GM23338 (cell line): Measurements from ENCODE around the gene MIEF2. TPM values are rescaled to one million over a fixed set of nuclear protein-coding genes. Genes with fewer than 3 reads are reported as not detected.

Experiments used
- CREB1 ChIP-seq: fragments of 250-450 bp; sonication (Bioruptor Pico); IDR thresholded peaks from 2 replicates; pipeline ENCODE4 v1.5.0; 2020; ENCODE audit warnings: low read depth, mild to moderate bottlenecking, moderate library complexity
- EZH2phosphoT487 ChIP-seq: fragments of 200-600 bp; sonication (generic); IDR thresholded peaks from one replicate; pipeline ENCODE4 v1.8.1; 2018; ENCODE audit warnings: antibody characterized with exemption; ENCODE audit not compliant: unreplicated experiment
- JUNB ChIP-seq: IDR thresholded peaks from one replicate; pipeline ENCODE4 v1.6.1; 2016; ENCODE audit warnings: antibody characterized with exemption; ENCODE audit not compliant: unreplicated experiment
- NANOG ChIP-seq: IDR thresholded peaks from 2 replicates; pipeline ENCODE4 v1.6.1; 2016; ENCODE audit warnings: antibody characterized with exemption, borderline replicate concordance
- POLR2AphosphoS5 ChIP-seq: IDR thresholded peaks from 2 replicates; pipeline ENCODE4 v1.6.1; 2016; ENCODE audit warnings: antibody characterized with exemption, low read depth
- REST ChIP-seq: IDR thresholded peaks from one replicate; pipeline ENCODE4 v1.6.1; 2018; ENCODE audit warnings: antibody characterized with exemption; ENCODE audit not compliant: unreplicated experiment
- polyA plus RNA-seq: library from polyadenylated mRNA; unstranded; fragments of >200 nt; fragmentation: Nextera tagmentation; extraction: Ambion mirVana; gene quantifications from 2 replicates; pipeline ENCODE4 v1.2.1, GENCODE V29; 2016
- total RNA-seq: library from RNA; depleted of rRNA; stranded (reverse); fragments of >200 nt; shearing (Covaris generic); gene quantifications from 2 replicates; pipeline ENCODE4 v1.2.3, GENCODE V29; 2014
- TF ChIP-seq, protein P1 (sequence below): fragments of 250-450 bp; sonication (Bioruptor Pico); IDR thresholded peaks from 2 replicates; pipeline ENCODE4 v1.5.0; 2020; ENCODE audit warnings: mild to moderate bottlenecking, moderate library complexity

Gene MIEF2
- total and polyA plus RNA-seq, 2 experiments from 2014 or later = 8.2 to 26.5 TPM

DNA sequence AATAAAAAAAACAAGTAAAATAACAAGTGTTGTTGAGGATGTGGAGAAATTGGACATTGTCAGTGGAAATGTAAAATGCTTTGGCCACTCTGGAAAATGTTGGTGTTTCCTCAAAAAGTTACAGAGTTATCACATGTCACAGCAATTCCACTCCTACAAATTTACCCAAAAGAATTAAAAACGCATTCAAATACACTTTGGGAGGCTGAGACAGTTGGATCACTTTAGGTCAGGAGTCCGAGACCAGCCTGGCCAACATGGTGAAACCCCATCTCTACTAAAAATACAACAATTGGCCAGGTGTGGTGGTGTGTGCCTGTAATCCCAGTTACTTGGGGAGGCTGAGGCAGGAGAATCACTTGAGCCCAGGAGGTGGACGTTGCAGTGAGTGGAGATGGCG is 48.7 kb downstream of the MIEF2 start (continued):
- TF ChIP-seq, protein P1, sequence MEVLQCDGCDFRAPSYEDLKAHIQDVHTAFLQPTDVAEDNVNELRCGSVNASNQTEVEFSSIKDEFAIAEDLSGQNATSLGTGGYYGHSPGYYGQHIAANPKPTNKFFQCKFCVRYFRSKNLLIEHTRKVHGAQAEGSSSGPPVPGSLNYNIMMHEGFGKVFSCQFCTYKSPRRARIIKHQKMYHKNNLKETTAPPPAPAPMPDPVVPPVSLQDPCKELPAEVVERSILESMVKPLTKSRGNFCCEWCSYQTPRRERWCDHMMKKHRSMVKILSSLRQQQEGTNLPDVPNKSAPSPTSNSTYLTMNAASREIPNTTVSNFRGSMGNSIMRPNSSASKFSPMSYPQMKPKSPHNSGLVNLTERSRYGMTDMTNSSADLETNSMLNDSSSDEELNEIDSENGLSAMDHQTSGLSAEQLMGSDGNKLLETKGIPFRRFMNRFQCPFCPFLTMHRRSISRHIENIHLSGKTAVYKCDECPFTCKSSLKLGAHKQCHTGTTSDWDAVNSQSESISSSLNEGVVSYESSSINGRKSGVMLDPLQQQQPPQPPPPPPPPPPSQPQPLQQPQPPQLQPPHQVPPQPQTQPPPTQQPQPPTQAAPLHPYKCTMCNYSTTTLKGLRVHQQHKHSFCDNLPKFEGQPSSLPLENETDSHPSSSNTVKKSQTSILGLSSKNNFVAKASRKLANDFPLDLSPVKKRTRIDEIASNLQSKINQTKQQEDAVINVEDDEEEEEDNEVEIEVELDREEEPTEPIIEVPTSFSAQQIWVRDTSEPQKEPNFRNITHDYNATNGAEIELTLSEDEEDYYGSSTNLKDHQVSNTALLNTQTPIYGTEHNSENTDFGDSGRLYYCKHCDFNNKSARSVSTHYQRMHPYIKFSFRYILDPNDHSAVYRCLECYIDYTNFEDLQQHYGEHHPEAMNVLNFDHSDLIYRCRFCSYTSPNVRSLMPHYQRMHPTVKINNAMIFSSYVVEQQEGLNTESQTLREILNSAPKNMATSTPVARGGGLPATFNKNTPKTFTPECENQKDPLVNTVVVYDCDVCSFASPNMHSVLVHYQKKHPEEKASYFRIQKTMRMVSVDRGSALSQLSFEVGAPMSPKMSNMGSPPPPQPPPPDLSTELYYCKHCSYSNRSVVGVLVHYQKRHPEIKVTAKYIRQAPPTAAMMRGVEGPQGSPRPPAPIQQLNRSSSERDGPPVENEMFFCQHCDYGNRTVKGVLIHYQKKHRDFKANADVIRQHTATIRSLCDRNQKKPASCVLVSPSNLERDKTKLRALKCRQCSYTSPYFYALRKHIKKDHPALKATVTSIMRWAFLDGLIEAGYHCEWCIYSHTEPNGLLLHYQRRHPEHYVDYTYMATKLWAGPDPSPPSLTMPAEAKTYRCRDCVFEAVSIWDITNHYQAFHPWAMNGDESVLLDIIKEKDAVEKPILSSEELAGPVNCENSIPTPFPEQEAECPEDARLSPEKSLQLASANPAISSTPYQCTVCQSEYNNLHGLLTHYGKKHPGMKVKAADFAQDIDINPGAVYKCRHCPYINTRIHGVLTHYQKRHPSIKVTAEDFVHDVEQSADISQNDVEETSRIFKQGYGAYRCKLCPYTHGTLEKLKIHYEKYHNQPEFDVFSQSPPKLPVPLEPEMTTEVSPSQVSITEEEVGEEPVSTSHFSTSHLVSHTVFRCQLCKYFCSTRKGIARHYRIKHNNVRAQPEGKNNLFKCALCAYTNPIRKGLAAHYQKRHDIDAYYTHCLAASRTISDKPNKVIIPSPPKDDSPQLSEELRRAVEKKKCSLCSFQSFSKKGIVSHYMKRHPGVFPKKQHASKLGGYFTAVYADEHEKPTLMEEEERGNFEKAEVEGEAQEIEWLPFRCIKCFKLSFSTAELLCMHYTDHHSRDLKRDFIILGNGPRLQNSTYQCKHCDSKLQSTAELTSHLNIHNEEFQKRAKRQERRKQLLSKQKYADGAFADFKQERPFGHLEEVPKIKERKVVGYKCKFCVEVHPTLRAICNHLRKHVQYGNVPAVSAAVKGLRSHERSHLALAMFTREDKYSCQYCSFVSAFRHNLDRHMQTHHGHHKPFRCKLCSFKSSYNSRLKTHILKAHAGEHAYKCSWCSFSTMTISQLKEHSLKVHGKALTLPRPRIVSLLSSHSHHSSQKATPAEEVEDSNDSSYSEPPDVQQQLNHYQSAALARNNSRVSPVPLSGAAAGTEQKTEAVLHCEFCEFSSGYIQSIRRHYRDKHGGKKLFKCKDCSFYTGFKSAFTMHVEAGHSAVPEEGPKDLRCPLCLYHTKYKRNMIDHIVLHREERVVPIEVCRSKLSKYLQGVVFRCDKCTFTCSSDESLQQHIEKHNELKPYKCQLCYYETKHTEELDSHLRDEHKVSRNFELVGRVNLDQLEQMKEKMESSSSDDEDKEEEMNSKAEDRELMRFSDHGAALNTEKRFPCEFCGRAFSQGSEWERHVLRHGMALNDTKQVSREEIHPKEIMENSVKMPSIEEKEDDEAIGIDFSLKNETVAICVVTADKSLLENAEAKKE (CRISPR knock-in tag) = no peak
- TF ChIP-seq POLR2AphosphoS5 (no peak), CREB1 (CRISPR knock-in tag) (no peak), REST (no peak), NANOG (no peak), EZH2phosphoT487 (no peak), JUNB (no peak)
